Ascending aorta (tissue), 2 donors: Measurements from ENCODE around the gene PIP4K2C. TPM values are rescaled to one million over a fixed set of nuclear protein-coding genes. Genes with fewer than 3 reads are reported as not detected.

Experiments used
- DNase-seq, 2 donors: peaks; one replicate each; pipeline ENCODE4 v3.0.0-alpha.2; 2019; ENCODE audit warnings: low spot score in 2 of 2
- H3K27ac ChIP-seq, 2 donors: fragments of 200-600 bp; sonication (generic); one replicate each; pipeline ENCODE4 v1.5.1; 2016 to 2017; ENCODE audit warnings: mild to moderate bottlenecking in 1 of 2
- H3K27me3 ChIP-seq: fragments of 200-600 bp; sonication (generic); one replicate; pipeline ENCODE4 v1.5.1; 2017
- H3K36me3 ChIP-seq, 2 donors: fragments of 200-600 bp; sonication (generic); one replicate each; pipeline ENCODE4 v1.5.1; 2016
- H3K4me1 ChIP-seq, 2 donors: fragments of 200-600 bp; sonication (generic); one replicate each; pipeline ENCODE4 v1.5.1; 2016 to 2017; ENCODE audit warnings: mild to moderate bottlenecking in 1 of 2
- H3K4me3 ChIP-seq, 2 donors: fragments of 200-600 bp; sonication (generic); one replicate each; pipeline ENCODE4 v1.5.1; 2016 to 2017; ENCODE audit warnings: mild to moderate bottlenecking in 1 of 2
- H3K9me3 ChIP-seq, 2 donors: fragments of 200-600 bp; sonication (generic); one replicate each; pipeline ENCODE4 v1.5.1; 2016
- CTCF ChIP-seq, 3 experiments: fragments of 200-600 bp in 2 of 3; fragments of 450-650 bp in 1 of 3; sonication (generic) in 2 of 3; IDR thresholded peaks; one replicate each; pipeline ENCODE4 v1.5.1; 2016 to 2019; ENCODE audit warnings: antibody characterized with exemption in 3 of 3, mild to moderate bottlenecking in 1 of 3, moderate library complexity in 1 of 3
- intact Hi-C: fragments of 100-400 bp; cut with DNase I; formaldehyde crosslinking; loops from one replicate; pipeline ENCODE4 v1.15.1; 2023
- total RNA-seq: library from RNA; depleted of rRNA; stranded (reverse); fragments of >200 nt; gene quantifications from one replicate; pipeline ENCODE4 v1.1.0, GENCODE V29; 2016

Gene PIP4K2C
- total RNA-seq, 1 donor from 2014 or later = 153 TPM

GRCh38 chr12:57613427-57614109 lies 22.6 kb downstream of the PIP4K2C start:
- H3K4me1 ChIP-seq = peaks cover 6 to 39% of the 10 kb centered on the region in 2 donors
- no peak for DNase-seq
- no peak overlapping the region for H3K4me3 ChIP-seq
- intact Hi-C loops = loop anchor here (5.0 kb wide), 1 partner anchor 79 kb away; the partner anchor contains the start of gene OS9
- H3K36me3 ChIP-seq = peaks cover 25 to 39% of the 10 kb centered on the region in 2 donors
- no peak overlapping the region for H3K27ac ChIP-seq
- H3K9me3 ChIP-seq = no peaks in the 10 kb centered on the region
- no peak for TF ChIP-seq CTCF (IDR thresholded peaks at IDR 0.05)
- H3K27me3 ChIP-seq = no peaks in the 10 kb centered on the region

GRCh38 chr12:57614178-57614947 lies 23.4 kb downstream of the PIP4K2C start:
- Histone ChIP-seq H3K4me1 (peaks cover 6 to 35% of the 10 kb centered on the region in 2 donors), H3K27ac (no peak overlapping the region), H3K36me3 (peaks cover 25 to 39% of the 10 kb centered on the region in 2 donors), H3K9me3 (no peaks in the 10 kb centered on the region), H3K4me3 (no peak overlapping the region), H3K27me3 (no peaks in the 10 kb centered on the region)
- no peak for DNase-seq
- no peak for TF ChIP-seq CTCF (IDR thresholded peaks at IDR 0.05)
- intact Hi-C loops = loop anchor here (5.0 kb wide), 1 partner anchor 78 kb away; the partner anchor contains the start of gene OS9

GRCh38 chr12:57614948-57615500 lies 24.0 kb downstream of the PIP4K2C start:
- Histone ChIP-seq H3K9me3 (no peaks in the 10 kb centered on the region), H3K4me3 (no peak overlapping the region), H3K36me3 (peaks cover 25 to 39% of the 10 kb centered on the region in 2 donors), H3K4me1 (peaks cover 6 to 31% of the 10 kb centered on the region in 2 donors), H3K27ac (no peak overlapping the region), H3K27me3 (no peaks in the 10 kb centered on the region)
- no peak for TF ChIP-seq CTCF (IDR thresholded peaks at IDR 0.05)
- no peak for DNase-seq
- intact Hi-C loops = loop anchor here (5.0 kb wide), 1 partner anchor 77 kb away; the partner anchor contains the start of gene OS9

- no peak for TF ChIP-seq CTCF (IDR thresholded peaks at IDR 0.05)
- intact Hi-C loops = no loop called here
- Histone ChIP-seq H3K9me3 (no peaks in the 10 kb centered on the region), H3K36me3 (peaks cover 25 to 39% of the 10 kb centered on the region in 2 donors), H3K4me1 (peaks cover 6 to 27% of the 10 kb centered on the region in 2 donors), H3K27me3 (no peaks in the 10 kb centered on the region), H3K4me3 (no peak overlapping the region), H3K27ac (no peak overlapping the region)
- no peak for DNase-seq
Observed at GRCh38 chr12:57615637-57616036, 24.6 kb downstream of the PIP4K2C start.

GRCh38 chr12:57616383-57617101 lies 25.6 kb downstream of the PIP4K2C start:
- no peaks in the 10 kb centered on the region for H3K27me3 ChIP-seq
- H3K27ac ChIP-seq = peak overlapping the region in 1 of 2 donors; percentile 17
- H3K36me3 ChIP-seq = peaks cover 25 to 39% of the 10 kb centered on the region in 2 donors
- H3K9me3 ChIP-seq = no peaks in the 10 kb centered on the region
- intact Hi-C loops = no loop called here
- H3K4me3 ChIP-seq = no peak overlapping the region
- no peak for TF ChIP-seq CTCF (IDR thresholded peaks at IDR 0.05)
- peaks cover 9 to 32% of the 10 kb centered on the region in 2 donors for H3K4me1 ChIP-seq
- DNase-seq = no peak
